T-cell (primary cell): ENCODE data around the gene DCD. TPM values are rescaled to one million over a fixed set of nuclear protein-coding genes. Genes with fewer than 3 reads are reported as not detected.
"Not testable (repeated sequence)": the region's sequence is repeated elsewhere in the genome, so short reads cannot be mapped to it uniquely, and the experiment has no call there.

Experiments used
- ATAC-seq, 4 experiments: fragments of 200-7000 bp in 3 of 4; fragments of 150-1000 bp in 1 of 4; cut with Tn5 transposase; replicated peaks in 1 of 4; 1 replicate in 3 of 4; 2 replicates in 1 of 4; pipeline ENCODE4 v1.10.0; 2021; ENCODE audit warnings: moderate library complexity in 3 of 4, mild to moderate bottlenecking in 2 of 4, moderate number of reproducible peaks in 1 of 4
- CTCF ChIA-PET, 2 donors: fragments of 300-600 bp; sonication (Branson Sonifier 250); formaldehyde crosslinking; loops; one replicate each; lab custom pipeline; 2022; ENCODE audit warnings: antibody characterized with exemption in 2 of 2; lab: Charles Lee
- POLR2A ChIA-PET, 2 donors: fragments of 300-600 bp; sonication (Branson Sonifier 250); formaldehyde crosslinking; loops; one replicate each; lab custom pipeline; 2022; ENCODE audit warnings: antibody characterized with exemption in 2 of 2; lab: Charles Lee
- DNase-seq, 35 experiments: peaks; one replicate each; pipeline versions ENCODE4 v3.0.0 to v3.0.0-alpha.2; 2013 to 2023
- H3K27ac ChIP-seq: one replicate; pipeline ENCODE4 v1.5.1; 2013; ENCODE audit warnings: low read length
- H3K27me3 ChIP-seq, 2 experiments: replicated peaks in 1 of 2; 1 replicate in 1 of 2; 2 replicates in 1 of 2; pipeline versions ENCODE4 v1.6.1 to v1.7.0; 2013; ENCODE audit warnings: low read length in 1 of 2, mixed read lengths in 1 of 2; ENCODE audit not compliant: control insufficient read depth in 2 of 2, insufficient read depth in 2 of 2; ENCODE audit errors: extremely low read depth in 1 of 2
- H3K36me3 ChIP-seq, 2 donors: 1 replicate in 1 of 2; 2 replicates in 1 of 2; pipeline versions ENCODE4 v1.6.1 to v1.7.0; 2013; ENCODE audit warnings: low read length in 1 of 2; ENCODE audit not compliant: control insufficient read depth in 2 of 2, insufficient read depth in 1 of 2; ENCODE audit errors: extremely low read depth in 1 of 2
- H3K4me1 ChIP-seq, 2 experiments: 1 replicate in 1 of 2; 2 replicates in 1 of 2; pipeline versions ENCODE4 v1.6.1 to v1.7.0; 2013; ENCODE audit warnings: low read length in 2 of 2, mixed read lengths in 1 of 2; ENCODE audit not compliant: insufficient read depth in 2 of 2, control insufficient read depth in 1 of 2; ENCODE audit errors: extremely low read depth in 1 of 2
- H3K4me3 ChIP-seq, 2 donors: 1 replicate in 1 of 2; 2 replicates in 1 of 2; pipeline versions ENCODE4 v1.5.1 to v1.7.0; 2013; ENCODE audit warnings: mild to moderate bottlenecking in 2 of 2, low read length in 1 of 2, moderate library complexity in 1 of 2; ENCODE audit not compliant: control insufficient read depth in 1 of 2; ENCODE audit errors: extremely low read depth in 1 of 2
- H3K9me3 ChIP-seq: 2 replicates; pipeline ENCODE4 v1.7.0; 2013
- H3K27ac Mint-ChIP-seq, 2 donors: one replicate each; pipeline ENCODE4 v1.8.0; 2020 to 2021; ENCODE audit warnings: mild to moderate bottlenecking in 2 of 2, mixed read lengths in 2 of 2
- H3K27me3 Mint-ChIP-seq, 2 donors: one replicate each; pipeline ENCODE4 v1.8.0; 2021 to 2022; ENCODE audit warnings: mixed read lengths in 2 of 2
- H3K36me3 Mint-ChIP-seq: one replicate; pipeline ENCODE4 v1.8.0; 2021; ENCODE audit warnings: mixed read lengths
- H3K4me1 Mint-ChIP-seq, 3 donors: one replicate each; pipeline ENCODE4 v1.8.0; 2020 to 2022; ENCODE audit warnings: mixed read lengths in 3 of 3, mild to moderate bottlenecking in 1 of 3
- H3K4me3 Mint-ChIP-seq, 3 donors: one replicate each; pipeline ENCODE4 v1.8.0; 2020 to 2022; ENCODE audit warnings: mild to moderate bottlenecking in 3 of 3, mixed read lengths in 3 of 3, moderate library complexity in 3 of 3
- H3K9me3 Mint-ChIP-seq, 3 donors: one replicate each; pipeline ENCODE4 v1.8.0; 2020 to 2022; ENCODE audit warnings: mixed read lengths in 3 of 3
- WGBS: methylation state at CpG from one replicate; pipeline ENCODE4 v1.1.5; 2013; ENCODE audit warnings: missing lambda C conversion rate; ENCODE audit not compliant: insufficient coverage; 5-methylcytosine and 5-hydroxymethylcytosine counted together
- total RNA-seq, 35 experiments: library from RNA in 6 of 35; stranded (reverse) in 6 of 35; fragments of 120-200 nt in 1 of 35; gene quantifications; one replicate each; pipeline versions ENCODE4 v1.2.1 to v1.2.4 and lab custom pipeline; 2013 to 2026

Gene DCD
- total RNA-seq, 5 donors from 2014 or later (not counting 1 experiment from before 2014, with no cell fraction given) = not detected

DNA sequence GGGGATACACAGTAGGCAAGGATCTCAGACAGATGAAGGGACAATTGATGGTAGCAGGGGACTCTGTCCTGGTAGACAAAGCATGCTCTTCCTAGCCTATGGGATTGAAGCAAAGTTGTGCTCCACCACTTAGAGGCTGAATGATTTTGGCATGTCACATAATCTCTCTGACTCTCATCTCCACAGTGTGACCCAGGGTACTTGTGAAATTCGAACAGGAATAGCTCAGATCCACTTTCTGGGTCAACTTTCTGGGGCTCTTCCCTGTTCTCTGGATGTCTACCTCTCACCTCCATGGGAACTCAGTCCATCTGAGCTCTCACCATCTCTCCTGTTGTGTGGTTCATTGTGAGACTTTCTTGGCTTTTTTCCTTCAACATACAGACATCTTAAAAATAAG, 1.7 kb upstream of the DCD start:
- Histone ChIP-seq H3K27ac (no peak overlapping the region), H3K4me1 (no peaks in the 10 kb centered on the region), H3K36me3 (no peaks in the 10 kb centered on the region), H3K9me3 (no peaks in the 10 kb centered on the region), H3K4me3 (no peak overlapping the region), H3K27me3 (peaks cover 5 to 26% of the 10 kb centered on the region in 2 experiments)
- H3K27me3 Mint-ChIP-seq = peaks cover 33 to 36% of the 10 kb centered on the region in 2 donors
- WGBS = no CpG with 5 or more reads among the region's 1 CpG
- POLR2A ChIA-PET = no interaction called here
- H3K36me3 Mint-ChIP-seq = no peaks in the 10 kb centered on the region
- DNase-seq (no peak), ATAC-seq (no peak)
- CTCF ChIA-PET = no interaction called here
- H3K4me1 Mint-ChIP-seq = no peaks in the 10 kb centered on the region
- no peak overlapping the region for H3K27ac Mint-ChIP-seq
- no peak overlapping the region for H3K4me3 Mint-ChIP-seq
- H3K9me3 Mint-ChIP-seq = no peaks in the 10 kb centered on the region

DNA sequence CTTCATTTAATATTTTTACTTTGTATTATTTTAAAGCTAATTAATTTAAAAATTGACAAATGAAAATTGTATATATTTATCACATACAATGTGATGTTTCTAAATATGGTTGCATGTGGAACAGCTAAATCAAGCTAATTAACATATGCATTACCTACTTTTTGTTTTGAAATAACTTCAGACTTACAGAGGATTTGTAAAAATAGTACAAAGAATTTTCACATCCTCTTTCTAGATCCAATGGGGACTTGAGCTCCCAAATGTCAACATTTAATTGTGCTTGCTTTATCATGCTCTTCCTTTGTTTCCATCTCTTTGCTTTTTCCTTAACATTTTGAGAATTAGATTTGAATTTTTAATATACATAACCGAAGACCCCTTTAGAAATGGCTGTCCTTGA, 6.6 kb downstream of the DCD start:
- ATAC-seq = no peak
- Mint-ChIP-seq H3K4me1 (no peaks in the 10 kb centered on the region), H3K27ac (no peak overlapping the region), H3K9me3 (no peaks in the 10 kb centered on the region), H3K36me3 (no peaks in the 10 kb centered on the region), H3K4me3 (no peak overlapping the region), H3K27me3 (peaks cover 27% of the 10 kb centered on the region in 2 donors)
- CTCF ChIA-PET = no interaction called here
- no CpG with 5 or more reads among the region's 1 CpG for WGBS
- Histone ChIP-seq H3K9me3 (no peaks in the 10 kb centered on the region), H3K4me1 (no peaks in the 10 kb centered on the region), H3K27me3 (peaks cover 0 to 30% of the 10 kb centered on the region in 2 experiments), H3K27ac (no peak overlapping the region), H3K36me3 (no peaks in the 10 kb centered on the region), H3K4me3 (no peak overlapping the region)
- POLR2A ChIA-PET = interaction anchor here in 1 of 2 donors (0.7 kb wide), 1 partner anchor 190 kb away, joined by 4 read pairs; no protein-coding TSS in a partner anchor
- no peak for DNase-seq

DNA sequence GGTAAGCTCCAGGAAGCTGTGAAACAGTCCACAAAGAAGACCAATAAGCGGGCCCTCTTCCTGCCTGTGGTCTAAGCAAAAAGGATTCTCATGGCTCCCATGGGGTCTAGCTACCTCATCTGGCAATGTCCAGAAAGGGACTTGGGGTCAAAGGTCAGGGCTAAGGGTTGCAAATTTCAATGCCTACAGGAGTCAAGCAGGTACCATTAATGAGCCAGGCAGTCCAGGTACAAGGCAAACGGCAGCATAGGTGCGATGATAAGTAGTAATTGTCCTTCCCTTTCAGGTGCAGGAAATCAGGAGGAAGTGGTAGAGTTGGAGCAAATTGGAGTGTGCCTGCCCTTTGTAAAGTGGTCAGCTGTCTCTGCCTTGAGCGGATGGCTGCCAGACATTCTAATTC, 7.1 kb downstream of the DCD start:
- H3K4me1 ChIP-seq = no peaks in the 10 kb centered on the region
- no peaks in the 10 kb centered on the region for H3K36me3 ChIP-seq
- Mint-ChIP-seq H3K9me3 (no peaks in the 10 kb centered on the region), H3K36me3 (no peaks in the 10 kb centered on the region), H3K27ac (no peak overlapping the region), H3K4me1 (no peaks in the 10 kb centered on the region), H3K27me3 (peaks cover 23% of the 10 kb centered on the region in 2 donors), H3K4me3 (no peak overlapping the region)
- DNase-seq = no peak
- CTCF ChIA-PET = no interaction called here
- WGBS = 79% methylated on average over 3 of the region's 4 CpGs
- no peak overlapping the region for H3K27ac ChIP-seq
- H3K27me3 ChIP-seq = peaks cover 0 to 28% of the 10 kb centered on the region in 2 experiments
- POLR2A ChIA-PET = interaction anchor here in 1 of 2 donors (0.7 kb wide), 1 partner anchor 190 kb away, joined by 4 read pairs; no protein-coding TSS in a partner anchor
- no peaks in the 10 kb centered on the region for H3K9me3 ChIP-seq
- no peak overlapping the region for H3K4me3 ChIP-seq
- no peak for ATAC-seq

DNA sequence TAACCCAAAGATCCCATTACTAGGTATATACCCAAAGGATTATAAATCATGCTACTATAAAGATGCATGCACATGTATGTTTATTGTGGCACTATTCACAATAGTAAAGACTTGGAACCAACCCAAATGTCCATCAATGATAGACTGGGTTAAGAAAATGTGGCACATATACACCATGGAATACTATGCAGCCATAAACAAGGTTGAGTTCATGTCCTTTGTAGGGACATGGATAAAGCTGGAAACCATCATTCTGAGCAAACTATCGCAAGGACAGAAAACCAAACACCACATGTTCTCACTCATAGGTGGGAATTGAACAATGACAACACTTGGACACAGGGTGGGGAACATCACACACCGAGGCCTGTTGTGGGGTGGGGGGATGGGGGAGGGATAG, 9.1 kb downstream of the DCD start:
- H3K4me3 ChIP-seq, H3K27ac ChIP-seq, H3K4me1 ChIP-seq, H3K36me3 ChIP-seq, H3K9me3 Mint-ChIP-seq, H3K27ac Mint-ChIP-seq, POLR2A ChIA-PET, H3K9me3 ChIP-seq, H3K4me1 Mint-ChIP-seq, CTCF ChIA-PET, DNase-seq, ATAC-seq, H3K36me3 Mint-ChIP-seq, H3K4me3 Mint-ChIP-seq: not testable (repeated sequence)
- peaks cover 12 to 16% of the 10 kb centered on the region in 2 donors for H3K27me3 Mint-ChIP-seq
- H3K27me3 ChIP-seq = peaks cover 0 to 19% of the 10 kb centered on the region in 2 experiments
- WGBS = no CpG with 5 or more reads among the region's 2 CpGs

DNA sequence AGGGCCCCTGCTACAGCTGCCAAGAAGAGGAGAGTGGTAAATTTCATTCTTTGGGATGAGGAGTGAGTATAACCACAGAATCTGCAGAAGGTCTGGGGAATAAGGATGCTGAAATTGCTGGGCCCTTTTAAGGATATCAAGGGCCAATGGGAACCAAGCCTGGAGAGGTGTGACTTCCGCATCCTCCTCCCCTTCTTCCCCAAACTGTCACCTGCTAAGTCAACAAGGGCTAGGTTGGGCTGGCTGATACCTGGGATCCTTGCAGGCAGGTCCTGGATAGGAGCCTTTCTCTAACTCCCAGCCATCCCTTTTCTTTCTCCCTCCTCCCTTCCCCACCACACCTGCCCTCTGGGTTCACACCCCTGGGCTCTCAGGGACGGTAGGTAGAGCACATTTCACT, 13.4 kb downstream of the DCD start, which contains the start of gene LACRT:
TSS of gene LACRT (minus strand) at position 101 of the 400 bp plus-strand sequence. CDS start at position 47, 54 bp downstream.
- Histone ChIP-seq H3K27ac (no peak within 1 kb of the TSS), H3K4me1 (no peaks in the 10 kb centered on the region), H3K4me3 (no peak within 1 kb of the TSS), H3K9me3 (no peaks in the 10 kb centered on the region), H3K27me3 (peaks cover 0 to 28% of the 10 kb centered on the region in 2 experiments), H3K36me3 (no peaks in the 10 kb centered on the region)
- 100% methylated on average over 1 of the region's 2 CpGs for WGBS
- H3K4me3 Mint-ChIP-seq = no peak within 1 kb of the TSS
- no peaks in the 10 kb centered on the region for H3K4me1 Mint-ChIP-seq
- ChIA-PET POLR2A (no interaction called here), CTCF (no interaction called here)
- ATAC-seq = no peak
- H3K27me3 Mint-ChIP-seq = peaks cover 15 to 28% of the 10 kb centered on the region in 2 donors
- no peak for DNase-seq
- H3K36me3 Mint-ChIP-seq = no peaks in the 10 kb centered on the region
- no peak within 1 kb of the TSS for H3K27ac Mint-ChIP-seq
- no peaks in the 10 kb centered on the region for H3K9me3 Mint-ChIP-seq

DNA sequence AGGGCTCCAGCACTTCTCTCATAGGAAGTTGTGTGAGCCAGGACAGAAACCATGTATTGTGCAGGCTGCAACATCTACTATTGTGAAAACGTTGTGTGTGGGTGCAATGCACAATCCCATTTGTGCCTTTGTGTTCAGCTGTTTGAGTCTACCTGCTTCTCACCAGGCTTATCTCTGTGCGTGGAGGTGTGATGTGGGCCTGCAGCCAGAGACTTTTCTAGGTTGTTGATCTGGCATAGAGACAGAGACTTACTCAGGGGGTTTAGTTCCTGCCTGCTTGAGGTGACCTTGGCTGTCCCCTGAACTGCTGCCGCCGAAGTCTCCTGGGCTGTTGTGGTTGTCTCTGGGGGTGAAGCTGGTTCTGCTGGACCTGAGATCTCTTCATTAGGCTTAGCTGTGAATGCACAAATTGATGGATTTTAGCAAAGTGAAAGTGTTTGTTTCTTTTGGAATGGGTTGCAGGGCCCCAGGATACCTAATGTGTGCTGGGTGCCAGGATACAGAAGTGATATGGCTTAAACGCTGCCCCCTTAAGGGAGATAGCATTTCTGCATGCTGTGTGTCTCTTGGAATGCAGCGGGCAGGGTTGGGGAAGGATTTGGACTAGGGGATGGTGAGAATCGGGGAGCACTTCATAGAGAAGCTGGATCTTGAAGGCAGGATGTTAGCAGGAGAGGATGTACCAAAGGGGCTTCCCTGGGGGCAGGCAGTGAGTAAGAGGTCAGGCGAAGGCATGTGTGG, 16.0 kb downstream of the DCD start:
- H3K27ac ChIP-seq = no peak overlapping the region
- H3K4me3 Mint-ChIP-seq = no peak overlapping the region
- H3K27me3 ChIP-seq = peaks cover 0 to 37% of the 10 kb centered on the region in 2 experiments
- no peak overlapping the region for H3K4me3 ChIP-seq
- 68% methylated on average over 8 of the region's 8 CpGs for WGBS
- DNase-seq (no peak), ATAC-seq (no peak)
- CTCF ChIA-PET = no interaction called here
- H3K27me3 Mint-ChIP-seq = peaks cover 25 to 46% of the 10 kb centered on the region in 2 donors
- no peaks in the 10 kb centered on the region for H3K4me1 ChIP-seq
- H3K4me1 Mint-ChIP-seq = no peaks in the 10 kb centered on the region
- no peaks in the 10 kb centered on the region for H3K9me3 ChIP-seq
- POLR2A ChIA-PET = no interaction called here
- H3K36me3 Mint-ChIP-seq = peaks cover 5% of the 10 kb centered on the region
- no peak overlapping the region for H3K27ac Mint-ChIP-seq
- H3K36me3 ChIP-seq = no peaks in the 10 kb centered on the region
- H3K9me3 Mint-ChIP-seq = peaks cover 0 to 6% (median 6%) of the 10 kb centered on the region in 3 donors
